H1 (cell line): ENCODE results near the gene TRIM61. TPM values are rescaled to one million over a fixed set of nuclear protein-coding genes. Genes with fewer than 3 reads are reported as not detected.

Experiments
- CTCF ChIA-PET: fragments of 300-600 bp; sonication (Branson Sonifier 250); formaldehyde crosslinking; loops from one replicate; lab custom pipeline; 2021; ENCODE audit not compliant: partially characterized antibody; lab: Charles Lee
- POLR2A ChIA-PET: fragments of 300-600 bp; sonication (Branson Sonifier 250); formaldehyde crosslinking; loops from one replicate; lab custom pipeline; 2021; ENCODE audit warnings: inconsistent platforms; ENCODE audit not compliant: partially characterized antibody; lab: Charles Lee
- DNase-seq, 2 experiments: peaks; one replicate each; pipeline versions ENCODE4 v3.0.0 to v3.0.0-alpha.2; 2010 to 2022; ENCODE audit warnings: low spot score in 2 of 2, low read depth in 1 of 2, mixed read lengths in 1 of 2
- FAIRE-seq: peaks from 2 replicates; lab custom pipeline; 2011; peaks lifted over from hg19 to GRCh38; lab: Jason Lieb, UNC
- H2AFZ ChIP-seq: 2 replicates; pipeline ENCODE4 v1.8.1; 2012; ENCODE audit warnings: low read length, inconsistent platforms
- H2AK5ac ChIP-seq: 2 replicates; pipeline ENCODE4 v1.6.1; 2013; ENCODE audit warnings: low read depth, low read length
- H2BK120ac ChIP-seq: replicated peaks from 2 replicates; pipeline ENCODE3; 2013; ENCODE audit warnings: low read depth, low read length, inconsistent platforms
- H2BK12ac ChIP-seq: 2 replicates; pipeline ENCODE4 v1.6.1; 2013; ENCODE audit warnings: low read depth, low read length
- H2BK15ac ChIP-seq: 2 replicates; pipeline ENCODE4 v1.6.1; 2013; ENCODE audit warnings: low read length
- H2BK20ac ChIP-seq: 2 replicates; pipeline ENCODE4 v1.6.1; 2013; ENCODE audit warnings: low read length
- H2BK5ac ChIP-seq: 2 replicates; pipeline ENCODE4 v1.6.1; 2013; ENCODE audit warnings: low read depth, low read length
- H3K14ac ChIP-seq: 2 replicates; pipeline ENCODE4 v1.6.1; 2013; ENCODE audit warnings: inconsistent platforms; ENCODE audit not compliant: insufficient read length
- H3K18ac ChIP-seq: 2 replicates; pipeline ENCODE4 v1.6.1; 2013; ENCODE audit warnings: low read length; ENCODE audit errors: extremely low read depth
- H3K23ac ChIP-seq: 2 replicates; pipeline ENCODE4 v1.6.1; 2013; ENCODE audit warnings: inconsistent platforms; ENCODE audit not compliant: insufficient read length
- H3K23me2 ChIP-seq: 2 replicates; pipeline ENCODE4 v1.6.1; 2013; ENCODE audit warnings: low read depth, low read length
- H3K27ac ChIP-seq: 2 replicates; pipeline ENCODE4 v1.6.1; 2011; ENCODE audit warnings: low read depth, low read length, inconsistent platforms
- H3K27me3 ChIP-seq, 4 experiments: replicated peaks in 1 of 4; 1 replicate in 1 of 4; 2 replicates in 3 of 4; pipeline versions ENCODE4 v1.6.1 to v1.8.1; 2011 to 2013; ENCODE audit warnings: low read length in 3 of 4, mild to moderate bottlenecking in 3 of 4, inconsistent platforms in 2 of 4, mixed read lengths in 2 of 4, moderate library complexity in 1 of 4; ENCODE audit not compliant: control insufficient read depth in 3 of 4, insufficient read depth in 3 of 4; ENCODE audit errors: extremely low read depth in 1 of 4
- H3K36me3 ChIP-seq, 4 experiments: 2 replicates each; pipeline versions ENCODE4 v1.6.1 to v1.8.1; 2011 to 2013; ENCODE audit warnings: mild to moderate bottlenecking in 4 of 4, low read length in 3 of 4, moderate library complexity in 2 of 4, control low read depth in 1 of 4, inconsistent platforms in 1 of 4; ENCODE audit not compliant: insufficient read depth in 4 of 4, control insufficient read depth in 2 of 4
- H3K4ac ChIP-seq: replicated peaks from 2 replicates; pipeline ENCODE3; 2013; ENCODE audit warnings: low read length, low read depth, mixed read lengths, inconsistent platforms; ENCODE audit not compliant: insufficient read length
- H3K4me1 ChIP-seq, 4 experiments: replicated peaks in 1 of 4; 1 replicate in 1 of 4; 2 replicates in 3 of 4; pipeline versions ENCODE4 v1.6.1 to v1.8.1; 2011 to 2013; ENCODE audit warnings: low read length in 3 of 4, inconsistent platforms in 2 of 4, mixed read lengths in 1 of 4; ENCODE audit not compliant: insufficient read depth in 4 of 4, control insufficient read depth in 3 of 4
- H3K4me2 ChIP-seq, 2 experiments: 2 replicates each; pipeline versions ENCODE4 v1.6.1 to v1.8.1; 2011 to 2013; ENCODE audit warnings: low read depth in 2 of 2, low read length in 2 of 2, control low read depth in 1 of 2, inconsistent platforms in 1 of 2, mild to moderate bottlenecking in 1 of 2; ENCODE audit not compliant: insufficient read depth in 1 of 2
- H3K4me3 ChIP-seq, 4 experiments: fragments of 200-600, 300-600 bp in 1 of 4; sonication (generic), shearing (Covaris generic), sonication (Bioruptor Twin) in 1 of 4; 2 replicates each; pipeline versions ENCODE4 v1.5.1 to v1.8.1; 2011 to 2016; ENCODE audit warnings: low read length in 4 of 4, low read depth in 3 of 4, control low read depth in 2 of 4, inconsistent platforms in 2 of 4, mild to moderate bottlenecking in 2 of 4, mixed read lengths in 1 of 4, moderate library complexity in 1 of 4; ENCODE audit not compliant: insufficient read depth in 2 of 4; ENCODE audit errors: extremely low read depth in 1 of 4
- H3K56ac ChIP-seq: replicated peaks from 2 replicates; pipeline ENCODE3; 2013; ENCODE audit warnings: low read depth, mild to moderate bottlenecking, mixed read lengths, low read length, inconsistent platforms; ENCODE audit not compliant: insufficient read length
- H3K79me1 ChIP-seq: 2 replicates; pipeline ENCODE4 v1.6.1; 2013; ENCODE audit warnings: low read depth, low read length, control low read depth
- H3K79me2 ChIP-seq, 2 experiments: 2 replicates each; pipeline versions ENCODE4 v1.6.1 to v1.8.1; 2012 to 2013; ENCODE audit warnings: low read length in 2 of 2, mild to moderate bottlenecking in 2 of 2, inconsistent platforms in 1 of 2; ENCODE audit not compliant: insufficient read depth in 2 of 2, control insufficient read depth in 1 of 2
- H3K9ac ChIP-seq, 4 experiments: replicated peaks in 1 of 4; 1 replicate in 1 of 4; 2 replicates in 3 of 4; pipeline versions ENCODE4 v1.6.1 to v1.8.1; 2011 to 2013; ENCODE audit warnings: low read depth in 3 of 4, low read length in 3 of 4, control low read depth in 2 of 4, mild to moderate bottlenecking in 2 of 4, moderate library complexity in 2 of 4, inconsistent platforms in 1 of 4; ENCODE audit errors: extremely low read depth in 1 of 4
- H3K9me3 ChIP-seq, 2 experiments: 2 replicates each; pipeline versions ENCODE4 v1.6.1 to v1.8.1; 2012 to 2013; ENCODE audit warnings: mild to moderate bottlenecking in 2 of 2, moderate library complexity in 2 of 2, control low read depth in 1 of 2, inconsistent platforms in 1 of 2, low read depth in 1 of 2, low read length in 1 of 2, mixed read lengths in 1 of 2; ENCODE audit not compliant: insufficient read depth in 2 of 2
- H4K20me1 ChIP-seq, 2 experiments: replicated peaks in 1 of 2; 2 replicates each; pipeline versions ENCODE3 to v1.8.1; 2011 to 2013; ENCODE audit warnings: inconsistent platforms in 2 of 2, low read length in 2 of 2, mild to moderate bottlenecking in 1 of 2; ENCODE audit not compliant: insufficient read depth in 2 of 2, control insufficient read depth in 1 of 2
- H4K5ac ChIP-seq: 2 replicates; pipeline ENCODE4 v1.6.1; 2013; ENCODE audit warnings: low read length, low read depth, mixed read lengths, inconsistent platforms; ENCODE audit not compliant: insufficient read length
- H4K8ac ChIP-seq: 2 replicates; pipeline ENCODE4 v1.8.0; 2013; ENCODE audit warnings: mild to moderate bottlenecking, moderate library complexity, low read length, inconsistent platforms; ENCODE audit not compliant: insufficient read depth; ENCODE audit errors: extremely low read depth
- H4K91ac ChIP-seq: replicated peaks from 2 replicates; pipeline ENCODE3; 2013; ENCODE audit warnings: low read length, mixed read lengths, inconsistent platforms; ENCODE audit not compliant: insufficient read length
- ASH2L ChIP-seq: fragments of 200-600, 300-600 bp; sonication (generic); IDR thresholded peaks from one replicate; pipeline ENCODE4 v1.7.1; 2017; ENCODE audit warnings: low read length
- CBX8 ChIP-seq: fragments of 300-800, 300-1000 bp; sonication (generic); IDR thresholded peaks from 2 replicates; pipeline ENCODE4 v1.7.1; 2016; ENCODE audit warnings: low read depth, low read length, borderline replicate concordance
- CHD2 ChIP-seq: IDR thresholded peaks from 2 replicates; pipeline ENCODE4 v1.6.1; 2012; ENCODE audit warnings: low read length, improper control_type of control experiment
- GABPA ChIP-seq: IDR thresholded peaks from 2 replicates; pipeline ENCODE4 v1.6.1; 2011; ENCODE audit warnings: mild to moderate bottlenecking, low read length, moderate library complexity, borderline replicate concordance; ENCODE audit not compliant: insufficient read depth
- MAFK ChIP-seq: IDR thresholded peaks from 2 replicates; pipeline ENCODE4 v1.6.1; 2012; ENCODE audit warnings: low read depth, mild to moderate bottlenecking, improper control_type of control experiment, low read length
- RAD21 ChIP-seq, 2 experiments: IDR thresholded peaks in 1 of 2; conservative IDR thresholded peaks in 1 of 2; 2 replicates each; pipeline ENCODE4 v1.6.1; 2011; ENCODE audit warnings: low read depth in 2 of 2, low read length in 2 of 2, improper control_type of control experiment in 1 of 2, inconsistent platforms in 1 of 2, mild to moderate bottlenecking in 1 of 2, moderate library complexity in 1 of 2
- RNF2 ChIP-seq: fragments of 200-900, 300-1000 bp; sonication (generic); IDR thresholded peaks from 2 replicates; pipeline ENCODE4 v1.7.1; 2016; ENCODE audit warnings: borderline replicate concordance, low read depth, mild to moderate bottlenecking, antibody characterized with exemption, low read length; ENCODE audit not compliant: poor library complexity, severe bottlenecking; ENCODE audit errors: missing control alignments
- TEAD4 ChIP-seq: IDR thresholded peaks from 2 replicates; pipeline ENCODE4 v1.6.1; 2012; ENCODE audit warnings: low read depth, low read length, inconsistent platforms, mixed read lengths
- WGBS, 2 experiments: shearing (Covaris generic) in 1 of 2; methylation state at CpG; one replicate each; pipeline versions ENCODE4 v1.1.6 to v1.1.7; 2013 to 2015; ENCODE audit warnings: low lambda C conversion rate in 2 of 2, mixed read lengths in 2 of 2, inconsistent platforms in 1 of 2, low coverage in 1 of 2, missing lambda C conversion rate in 1 of 2; ENCODE audit not compliant: insufficient replicate concordance in 2 of 2, insufficient coverage in 1 of 2, insufficient read length in 1 of 2; ENCODE audit errors: extremely low coverage in 1 of 2, missing lambda C conversion rate in 1 of 2; 5-methylcytosine and 5-hydroxymethylcytosine counted together
- polyA plus RNA-seq, 7 experiments: library from polyadenylated mRNA; depleted of rRNA in 3 of 7; stranded (reverse) in 5 of 7; unstranded in 2 of 7; fragments of >200 nt in 5 of 7; fragments of 200-250 nt in 2 of 7; gene quantifications; 1 replicate in 5 of 7; 2 replicates in 1 of 7; 4 replicates in 1 of 7; pipeline versions ENCODE4 v1.2.1 to v1.2.3, GENCODE V29; 2011 to 2013; ENCODE audit warnings: missing spikeins in 2 of 7, mixed read lengths in 2 of 7
- total RNA-seq: library from RNA; stranded (reverse); fragmentation: NEBNext Ultra II Directional; extraction: Animal tissue kit (Norgen Biotek cat#: 25700); gene quantifications from 2 replicates; pipeline ENCODE4 v1.2.1, GENCODE V29; 2021
- TF ChIP-seq, protein P1 (sequence below), 3 experiments: IDR thresholded peaks; 1 replicate in 2 of 3; 2 replicates in 1 of 3; pipeline versions ENCODE4 v1.5.1 to v1.6.1; 2011; ENCODE audit warnings: low read length in 3 of 3, mild to moderate bottlenecking in 3 of 3, inconsistent platforms in 2 of 3, low read depth in 1 of 3, moderate library complexity in 1 of 3; ENCODE audit not compliant: insufficient read depth in 1 of 3; ENCODE audit errors: control extremely low read depth in 1 of 3

The TRIM61 gene
- total and polyA plus RNA-seq, 2 of the 8 experiments (the other 6 are each of a cell fraction or from before 2014, with no cell fraction given), result 0.18 to 5.0 TPM

DNA sequence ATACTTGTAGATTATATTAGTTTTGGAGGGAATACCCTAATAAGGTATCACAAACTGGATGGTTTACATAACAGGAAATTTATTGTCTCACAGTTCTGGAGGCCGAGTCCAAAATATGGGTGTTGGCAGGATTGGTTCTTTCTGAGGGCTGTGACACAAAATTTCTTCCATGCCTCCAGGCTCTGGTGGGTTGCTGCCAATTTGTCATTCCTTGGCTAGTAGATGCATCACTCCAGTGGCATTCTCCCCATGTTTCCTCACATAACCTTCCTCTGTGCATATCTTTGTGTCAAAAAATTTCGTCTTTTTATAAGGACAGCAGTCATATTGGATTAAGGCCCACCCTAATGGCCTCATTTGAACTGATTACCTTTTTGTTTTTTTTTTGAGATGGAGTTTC lies 51.2 kb downstream of the TRIM61 start:
- ChIA-PET POLR2A (no interaction called here), CTCF (interaction anchor here (0.7 to 1.1 kb wide), 2 partner anchors 8 to 147 kb away, joined by 3 read pairs; no protein-coding TSS in a partner anchor)
- Histone ChIP-seq H4K8ac (no peak overlapping the region), H3K4me1 (no peaks in the 10 kb centered on the region), H3K4me2 (no peak overlapping the region), H2BK5ac (no peak overlapping the region), H3K79me2 (no peaks in the 10 kb centered on the region), H2BK15ac (no peak overlapping the region), H3K79me1 (no peaks in the 10 kb centered on the region), H4K5ac (no peak overlapping the region), H3K9ac (no peak overlapping the region), H2AFZ (no peak overlapping the region), H2BK120ac (no peak overlapping the region), H3K14ac (no peak overlapping the region), H4K91ac (no peak overlapping the region), H2BK20ac (no peak overlapping the region), H4K20me1 (no peaks in the 10 kb centered on the region), H3K36me3 (no peaks in the 10 kb centered on the region), H3K56ac (no peak overlapping the region), H3K18ac (no peak overlapping the region), H2AK5ac (no peak overlapping the region), H3K27me3 (no peaks in the 10 kb centered on the region), H3K4me3 (no peak overlapping the region), H3K23me2 (no peaks in the 10 kb centered on the region), H3K23ac (no peak overlapping the region), H3K4ac (no peak overlapping the region), H2BK12ac (no peak overlapping the region), H3K9me3 (no peaks in the 10 kb centered on the region), H3K27ac (no peak overlapping the region)
- DNase-seq, result no peak
- no peak for FAIRE-seq
- WGBS, 2 experiments, result 92% methylated on average over 2 of the region's 2 CpGs; no CpG with 5 or more reads in 1 of the 2 experiments
- TF ChIP-seq, protein P1, sequence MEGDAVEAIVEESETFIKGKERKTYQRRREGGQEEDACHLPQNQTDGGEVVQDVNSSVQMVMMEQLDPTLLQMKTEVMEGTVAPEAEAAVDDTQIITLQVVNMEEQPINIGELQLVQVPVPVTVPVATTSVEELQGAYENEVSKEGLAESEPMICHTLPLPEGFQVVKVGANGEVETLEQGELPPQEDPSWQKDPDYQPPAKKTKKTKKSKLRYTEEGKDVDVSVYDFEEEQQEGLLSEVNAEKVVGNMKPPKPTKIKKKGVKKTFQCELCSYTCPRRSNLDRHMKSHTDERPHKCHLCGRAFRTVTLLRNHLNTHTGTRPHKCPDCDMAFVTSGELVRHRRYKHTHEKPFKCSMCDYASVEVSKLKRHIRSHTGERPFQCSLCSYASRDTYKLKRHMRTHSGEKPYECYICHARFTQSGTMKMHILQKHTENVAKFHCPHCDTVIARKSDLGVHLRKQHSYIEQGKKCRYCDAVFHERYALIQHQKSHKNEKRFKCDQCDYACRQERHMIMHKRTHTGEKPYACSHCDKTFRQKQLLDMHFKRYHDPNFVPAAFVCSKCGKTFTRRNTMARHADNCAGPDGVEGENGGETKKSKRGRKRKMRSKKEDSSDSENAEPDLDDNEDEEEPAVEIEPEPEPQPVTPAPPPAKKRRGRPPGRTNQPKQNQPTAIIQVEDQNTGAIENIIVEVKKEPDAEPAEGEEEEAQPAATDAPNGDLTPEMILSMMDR (IDR thresholded peaks at IDR 0.05; ENCODE audit: control extremely low read depth in 1 of 3, insufficient read depth in 1 of 3, low read depth in 1 of 3, low read length in 3 of 3), result no peak
- TF ChIP-seq ASH2L (no peak), TEAD4 (no peak), GABPA (no peak), MAFK (no peak), RAD21 (IDR thresholded peaks at IDR 0.05 in 1 of 2, conservative IDR thresholded peaks at IDR 0.05 in 1 of 2; ENCODE audit: low read depth in 2 of 2, low read length in 2 of 2) (no peak), CHD2 (no peak), RNF2 (no peak), CBX8 (no peak)
